Osteocyte (in vitro differentiated cells): Measurements from ENCODE around the gene ITGA1. TPM values are rescaled to one million over a fixed set of nuclear protein-coding genes. Genes with fewer than 3 reads are reported as not detected.

Experiments
- DNase-seq: peaks from one replicate; pipeline ENCODE4 v3.0.0; 2021; ENCODE audit warnings: mixed read lengths; ENCODE audit not compliant: unreplicated experiment; ENCODE audit errors: extremely low spot score
- H3K27ac Mint-ChIP-seq: one replicate; pipeline ENCODE4 v1.8.0; 2021; ENCODE audit warnings: mild to moderate bottlenecking, mixed read lengths; ENCODE audit not compliant: unreplicated experiment
- H3K27me3 Mint-ChIP-seq: one replicate; pipeline ENCODE4 v1.8.0; 2021; ENCODE audit warnings: mixed read lengths; ENCODE audit not compliant: unreplicated experiment
- H3K36me3 Mint-ChIP-seq: one replicate; pipeline ENCODE4 v1.8.0; 2021; ENCODE audit warnings: mixed read lengths; ENCODE audit not compliant: unreplicated experiment
- H3K4me1 Mint-ChIP-seq: one replicate; pipeline ENCODE4 v1.8.0; 2021; ENCODE audit warnings: mixed read lengths; ENCODE audit not compliant: unreplicated experiment
- H3K4me3 Mint-ChIP-seq: one replicate; pipeline ENCODE4 v1.8.0; 2021; ENCODE audit warnings: mild to moderate bottlenecking, moderate library complexity, mixed read lengths; ENCODE audit not compliant: unreplicated experiment
- H3K9me3 Mint-ChIP-seq: one replicate; pipeline ENCODE4 v1.8.0; 2021; ENCODE audit warnings: mixed read lengths; ENCODE audit not compliant: unreplicated experiment
- total RNA-seq: library from RNA; stranded (reverse); gene quantifications from 2 replicates; pipeline ENCODE4 v1.2.1, GENCODE V29; 2021
- TF ChIP-seq, protein P1 (sequence below): fragments of 200-600 bp; sonication (generic); IDR thresholded peaks from 2 replicates; pipeline ENCODE4 v1.5.0; 2021; ENCODE audit warnings: antibody characterized with exemption, mild to moderate bottlenecking, moderate library complexity

Gene ITGA1
- total RNA-seq, 1 donor from 2014 or later = 150 TPM

DNA sequence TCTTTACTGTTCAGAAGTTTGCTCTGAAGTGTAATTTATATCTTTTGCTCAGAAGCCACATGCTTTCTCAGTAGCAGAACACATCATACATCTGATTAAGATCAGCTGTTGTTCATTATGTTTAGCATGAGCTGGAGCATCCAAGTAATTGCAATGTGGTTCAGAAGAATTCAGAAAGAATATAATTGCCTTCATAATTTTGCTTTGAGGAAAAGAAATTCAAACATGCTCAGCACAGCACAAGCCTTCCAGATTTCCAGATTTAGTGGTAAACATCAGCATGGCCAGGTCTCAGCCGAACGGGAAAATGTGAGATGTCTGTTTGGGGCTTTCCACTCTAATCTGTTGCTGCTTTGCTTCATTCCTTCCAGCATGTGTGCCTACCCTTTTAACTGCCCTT, 65.9 kb downstream of the ITGA1 start:
- DNase-seq = no peak
- no peaks in the 10 kb centered on the region for H3K9me3 Mint-ChIP-seq
- no peak overlapping the region for H3K4me3 Mint-ChIP-seq
- H3K36me3 Mint-ChIP-seq = peaks cover 34% of the 10 kb centered on the region
- peaks cover 9% of the 10 kb centered on the region for H3K4me1 Mint-ChIP-seq
- TF ChIP-seq, protein P1, sequence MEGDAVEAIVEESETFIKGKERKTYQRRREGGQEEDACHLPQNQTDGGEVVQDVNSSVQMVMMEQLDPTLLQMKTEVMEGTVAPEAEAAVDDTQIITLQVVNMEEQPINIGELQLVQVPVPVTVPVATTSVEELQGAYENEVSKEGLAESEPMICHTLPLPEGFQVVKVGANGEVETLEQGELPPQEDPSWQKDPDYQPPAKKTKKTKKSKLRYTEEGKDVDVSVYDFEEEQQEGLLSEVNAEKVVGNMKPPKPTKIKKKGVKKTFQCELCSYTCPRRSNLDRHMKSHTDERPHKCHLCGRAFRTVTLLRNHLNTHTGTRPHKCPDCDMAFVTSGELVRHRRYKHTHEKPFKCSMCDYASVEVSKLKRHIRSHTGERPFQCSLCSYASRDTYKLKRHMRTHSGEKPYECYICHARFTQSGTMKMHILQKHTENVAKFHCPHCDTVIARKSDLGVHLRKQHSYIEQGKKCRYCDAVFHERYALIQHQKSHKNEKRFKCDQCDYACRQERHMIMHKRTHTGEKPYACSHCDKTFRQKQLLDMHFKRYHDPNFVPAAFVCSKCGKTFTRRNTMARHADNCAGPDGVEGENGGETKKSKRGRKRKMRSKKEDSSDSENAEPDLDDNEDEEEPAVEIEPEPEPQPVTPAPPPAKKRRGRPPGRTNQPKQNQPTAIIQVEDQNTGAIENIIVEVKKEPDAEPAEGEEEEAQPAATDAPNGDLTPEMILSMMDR = no peak
- H3K27ac Mint-ChIP-seq = no peak overlapping the region
- H3K27me3 Mint-ChIP-seq = no peaks in the 10 kb centered on the region

DNA sequence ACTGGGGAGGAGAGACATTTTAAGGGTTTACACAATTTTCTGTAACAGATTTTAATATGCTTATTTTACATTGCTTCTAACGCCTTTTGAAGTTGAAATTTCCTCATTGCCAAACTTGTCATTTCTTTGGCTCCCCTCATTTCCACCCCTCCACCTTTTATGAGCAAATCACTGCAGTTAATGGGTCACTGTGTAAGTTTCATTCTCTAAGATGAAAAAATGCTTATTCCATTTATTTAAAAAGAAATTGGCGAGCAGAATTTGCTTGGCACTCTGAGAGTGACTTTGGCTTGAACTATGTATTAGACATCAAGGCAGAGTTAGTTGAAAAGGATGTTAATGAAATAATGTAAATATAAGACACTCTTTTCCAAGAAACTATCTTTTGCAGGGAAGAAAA, 66.6 kb downstream of the ITGA1 start:
- Mint-ChIP-seq H3K27me3 (no peaks in the 10 kb centered on the region), H3K9me3 (no peaks in the 10 kb centered on the region), H3K27ac (no peak overlapping the region), H3K36me3 (peaks cover 31% of the 10 kb centered on the region), H3K4me3 (no peak overlapping the region), H3K4me1 (peaks cover 14% of the 10 kb centered on the region)
- TF ChIP-seq, protein P1 = no peak
- no peak for DNase-seq

GRCh38 chr5:52854949-52855348, 67.2 kb downstream of the ITGA1 start:
- Mint-ChIP-seq H3K9me3 (no peaks in the 10 kb centered on the region), H3K27me3 (no peaks in the 10 kb centered on the region), H3K36me3 (peaks cover 26% of the 10 kb centered on the region), H3K4me3 (no peak overlapping the region), H3K4me1 (peaks cover 20% of the 10 kb centered on the region), H3K27ac (no peak overlapping the region)
- TF ChIP-seq, protein P1 = no peak
- DNase-seq = no peak

DNA sequence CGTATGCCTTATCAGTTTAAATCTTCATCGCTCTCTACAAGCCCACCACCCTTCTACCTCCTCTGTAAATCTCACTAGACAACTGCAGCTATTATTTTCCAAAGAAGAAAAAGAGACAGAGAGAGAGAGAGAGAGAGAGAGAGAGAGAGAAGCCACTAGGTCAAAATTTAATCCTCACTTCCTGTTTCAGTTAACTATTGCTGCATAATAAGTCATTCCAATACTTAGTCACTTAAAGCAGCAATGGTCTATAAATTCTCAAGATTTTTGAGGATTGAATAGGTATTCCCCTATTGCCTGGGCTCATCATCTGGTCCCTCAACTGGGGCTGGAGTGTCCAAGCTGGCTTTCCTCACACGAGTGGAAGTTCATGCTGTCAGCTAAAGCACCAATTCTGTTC, 68.8 kb downstream of the ITGA1 start:
- Mint-ChIP-seq H3K36me3 (peaks cover 22% of the 10 kb centered on the region), H3K9me3 (no peaks in the 10 kb centered on the region), H3K27ac (no peak overlapping the region), H3K4me3 (no peak overlapping the region), H3K27me3 (no peaks in the 10 kb centered on the region), H3K4me1 (peaks cover 25% of the 10 kb centered on the region)
- DNase-seq = no peak
- TF ChIP-seq, protein P1 = no peak

DNA sequence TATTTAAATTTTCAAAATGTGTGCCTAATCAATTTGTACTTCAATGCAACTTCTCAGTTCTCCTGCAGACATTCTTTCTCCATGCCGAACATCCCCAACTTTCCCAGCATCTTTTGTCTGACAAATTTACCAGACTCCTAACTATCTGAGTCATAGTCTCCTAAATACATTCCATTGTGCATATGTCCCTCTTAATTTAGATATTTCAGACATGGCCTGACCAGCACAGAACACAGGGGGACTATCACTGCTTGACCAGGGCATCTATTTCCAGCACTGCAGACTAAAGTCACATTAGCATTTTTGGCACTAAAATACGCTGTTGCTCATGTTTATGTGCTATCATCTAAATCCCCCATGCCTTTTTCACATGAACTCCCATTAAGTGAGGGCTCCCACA, 71.9 kb downstream of the ITGA1 start:
- no peak overlapping the region for H3K4me3 Mint-ChIP-seq
- peaks cover 11% of the 10 kb centered on the region for H3K36me3 Mint-ChIP-seq
- peaks cover 35% of the 10 kb centered on the region for H3K4me1 Mint-ChIP-seq
- H3K9me3 Mint-ChIP-seq = no peaks in the 10 kb centered on the region
- H3K27me3 Mint-ChIP-seq = no peaks in the 10 kb centered on the region
- TF ChIP-seq, protein P1 = no peak
- H3K27ac Mint-ChIP-seq = peak overlapping the region; percentile 81
- no peak for DNase-seq
